HCT116 (cell line): ENCODE measurements around the gene TLR8. TPM values are rescaled to one million over a fixed set of nuclear protein-coding genes. Genes with fewer than 3 reads are reported as not detected.

Experiments
- ATAC-seq: fragments of 200-7000 bp; cut with Tn5 transposase; 2 replicates; pipeline ENCODE4 v1.9.1; 2020; ENCODE audit warnings: mild to moderate bottlenecking, moderate library complexity
- BruUV-seq: library from RNA; stranded (reverse); fragments of 400-500 nt; replicated peaks from 2 replicates; lab custom pipeline; 2021; lab: Mats Ljungman, UMichigan
- CTCF ChIA-PET: fragments of 300-600 bp; sonication (Branson Sonifier 250); formaldehyde crosslinking; loops from one replicate; lab custom pipeline; 2021; ENCODE audit warnings: antibody characterized with exemption; lab: Charles Lee
- POLR2A ChIA-PET: fragments of 300-600, 350-600 bp; sonication (Branson Sonifier 250); formaldehyde crosslinking; loops from one replicate; lab custom pipeline; 2021; ENCODE audit warnings: antibody characterized with exemption; lab: Charles Lee
- RAD21 ChIA-PET, 2 experiments: fragments of 300-600 bp; sonication (Branson Sonifier 250); formaldehyde crosslinking; loops; one replicate each; lab custom pipeline; 2023; ENCODE audit warnings: low total read pairs in 2 of 2; ENCODE audit not compliant: uncharacterized antibody in 2 of 2, unreplicated experiment in 2 of 2, low non-redundant PET in 1 of 2; lab: Charles Lee
- DNase-seq: peaks from one replicate; pipeline ENCODE4 v3.0.0-alpha.2; 2010; ENCODE audit warnings: low read depth, low spot score
- H2AFZ ChIP-seq: fragments of 200-600 bp; shearing (Covaris generic), sonication (generic); 2 replicates; pipeline ENCODE4 v1.6.1; 2017; ENCODE audit warnings: low read depth, mixed run types, mixed read lengths, antibody characterized with exemption, low read length; ENCODE audit not compliant: poor library complexity, severe bottlenecking
- H3K27ac ChIP-seq: 2 replicates; pipeline ENCODE4 v1.5.1; 2012; ENCODE audit warnings: low read depth, low read length
- H3K27me3 ChIP-seq: fragments of 200-600 bp; sonication (generic); 2 replicates; pipeline ENCODE4 v1.6.1; 2016; ENCODE audit warnings: mixed run types, low read length, mixed read lengths; ENCODE audit not compliant: insufficient read depth
- H3K36me3 ChIP-seq, 2 experiments: fragments of 200-500 bp in 1 of 2; fragments of 200-600 bp in 1 of 2; sonication (Bioruptor generic) in 1 of 2; sonication (generic) in 1 of 2; 2 replicates each; pipeline versions ENCODE4 v1.5.1 to v1.6.1; 2014 to 2016; ENCODE audit warnings: low read length in 2 of 2, inconsistent platforms in 1 of 2, mixed read lengths in 1 of 2, mixed run types in 1 of 2; ENCODE audit not compliant: insufficient read depth in 2 of 2, control insufficient read depth in 1 of 2
- H3K4me1 ChIP-seq, 2 experiments: fragments of 200-600 bp in 1 of 2; sonication (generic) in 1 of 2; 2 replicates each; pipeline versions ENCODE4 v1.5.1 to v1.6.1; 2012 to 2017; ENCODE audit warnings: low read length in 2 of 2, inconsistent platforms in 1 of 2, mild to moderate bottlenecking in 1 of 2, mixed read lengths in 1 of 2, mixed run types in 1 of 2, moderate library complexity in 1 of 2; ENCODE audit not compliant: insufficient read depth in 2 of 2, control insufficient read depth in 1 of 2
- H3K4me2 ChIP-seq: fragments of 200-600 bp; sonication (generic); 2 replicates; pipeline ENCODE4 v1.6.1; 2017; ENCODE audit warnings: mixed run types, low read length, mixed read lengths
- H3K4me3 ChIP-seq, 2 experiments: fragments of 200-600 bp in 1 of 2; sonication (generic) in 1 of 2; replicated peaks in 1 of 2; 2 replicates each; pipeline ENCODE4 v1.5.1; 2011 to 2016; ENCODE audit warnings: low read length in 2 of 2, control low read depth in 1 of 2, low read depth in 1 of 2, mild to moderate bottlenecking in 1 of 2, mixed read lengths in 1 of 2, mixed run types in 1 of 2
- H3K79me2 ChIP-seq: fragments of 200-600 bp; sonication (generic); 2 replicates; pipeline ENCODE4 v1.6.1; 2017; ENCODE audit warnings: mild to moderate bottlenecking, mixed run types, low read length, moderate library complexity, mixed read lengths; ENCODE audit not compliant: insufficient read depth
- H3K9ac ChIP-seq: fragments of 200-600 bp; sonication (generic); 2 replicates; pipeline ENCODE4 v1.6.1; 2016; ENCODE audit warnings: low read length, mixed read lengths
- H3K9me2 ChIP-seq: fragments of 200-600 bp; sonication (generic), shearing (Covaris generic); 2 replicates; pipeline ENCODE4 v1.6.1; 2017; ENCODE audit warnings: mixed run types, mild to moderate bottlenecking, moderate library complexity; ENCODE audit not compliant: insufficient read depth
- H3K9me3 ChIP-seq, 2 experiments: fragments of 200-500 bp in 1 of 2; fragments of 200-600 bp in 1 of 2; sonication (Bioruptor generic) in 1 of 2; sonication (generic) in 1 of 2; 2 replicates each; pipeline ENCODE4 v1.6.1; 2014 to 2017; ENCODE audit warnings: low read length in 2 of 2, mixed read lengths in 2 of 2, inconsistent platforms in 1 of 2, low read depth in 1 of 2, mild to moderate bottlenecking in 1 of 2, mixed run types in 1 of 2, moderate library complexity in 1 of 2; ENCODE audit not compliant: control insufficient read depth in 1 of 2, insufficient read depth in 1 of 2
- H4K20me1 ChIP-seq: fragments of 200-600 bp; sonication (generic), shearing (Covaris generic); 2 replicates; pipeline ENCODE4 v1.6.1; 2017; ENCODE audit warnings: mixed run types, mild to moderate bottlenecking, moderate library complexity; ENCODE audit not compliant: insufficient read depth
- CEBPB ChIP-seq: IDR thresholded peaks from 2 replicates; pipeline ENCODE4 v1.6.1; 2012; ENCODE audit warnings: low read depth
- EGR1 ChIP-seq: IDR thresholded peaks from 2 replicates; pipeline ENCODE4 v1.6.1; 2012; ENCODE audit warnings: low read depth
- ELF1 ChIP-seq: IDR thresholded peaks from 2 replicates; pipeline ENCODE4 v1.6.1; 2012; ENCODE audit warnings: low read depth, borderline replicate concordance
- EZH2 ChIP-seq: fragments of 200-600 bp; sonication (generic); IDR thresholded peaks from 2 replicates; pipeline ENCODE4 v1.6.1; 2017; ENCODE audit warnings: antibody characterized with exemption, mixed run types
- JUND ChIP-seq: IDR thresholded peaks from 2 replicates; pipeline ENCODE4 v1.6.1; 2012
- SIN3A ChIP-seq: IDR thresholded peaks from 2 replicates; pipeline ENCODE4 v1.6.1; 2012; ENCODE audit warnings: low read depth
- SP1 ChIP-seq: IDR thresholded peaks from 2 replicates; pipeline ENCODE4 v1.6.1; 2012; ENCODE audit warnings: low read depth
- SRF ChIP-seq: IDR thresholded peaks from 2 replicates; pipeline ENCODE4 v1.6.1; 2012; ENCODE audit warnings: low read depth
- ZBTB33 ChIP-seq: IDR thresholded peaks from 2 replicates; pipeline ENCODE4 v1.6.1; 2011; ENCODE audit warnings: mild to moderate bottlenecking, low read length, moderate library complexity; ENCODE audit not compliant: insufficient replicate concordance; ENCODE audit errors: extremely low read depth
- intact Hi-C: fragments of 100-400 bp; cut with micrococcal nuclease; formaldehyde crosslinking; loops from 2 replicates; pipeline ENCODE4 v1.10.0; 2022
- total RNA-seq: library from RNA; stranded (reverse); gene quantifications from one replicate; pipeline ENCODE4 v1.2.1, GENCODE V29; 2021; ENCODE audit not compliant: unreplicated experiment
- TF ChIP-seq, protein P1 (sequence below): IDR thresholded peaks from 2 replicates; pipeline ENCODE4 v1.6.1; 2012
- TF ChIP-seq, protein P2 (sequence below), 3 experiments: fragments of 200-600 bp in 1 of 3; sonication (generic) in 1 of 3; IDR thresholded peaks in 2 of 3; conservative IDR thresholded peaks in 1 of 3; 2 replicates each; pipeline ENCODE4 v1.5.1; 2012 to 2017; ENCODE audit warnings: low read depth in 2 of 3, low read length in 2 of 3, antibody characterized with exemption in 1 of 3, borderline replicate concordance in 1 of 3, control low read depth in 1 of 3, mild to moderate bottlenecking in 1 of 3, mixed read lengths in 1 of 3, mixed run types in 1 of 3, moderate library complexity in 1 of 3; ENCODE audit not compliant: insufficient read depth in 1 of 3

Gene TLR8
- total RNA-seq, 1 experiment from 2014 or later = not detected

DNA sequence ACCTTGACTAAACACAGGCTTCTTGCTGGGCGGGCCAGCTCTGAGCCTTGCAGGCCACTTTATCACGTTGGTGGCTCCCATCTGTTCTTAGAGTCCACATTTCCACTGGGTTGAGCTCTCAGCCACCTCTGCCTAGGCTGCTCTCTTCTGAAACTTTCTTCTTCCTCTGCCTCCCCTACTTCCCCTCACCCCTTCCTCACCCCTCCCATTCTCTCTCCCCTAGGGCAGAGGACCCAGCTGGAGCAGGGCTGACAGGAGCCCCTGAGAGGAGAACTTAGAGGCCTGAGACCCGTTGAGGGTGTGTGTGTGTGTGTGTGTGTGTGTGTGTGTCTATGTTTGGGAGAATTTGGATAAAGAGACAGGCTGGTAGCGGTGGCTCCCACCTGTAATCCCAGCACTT lies 48.6 kb downstream of the TLR8 start:
- Histone ChIP-seq H3K79me2 (no peaks in the 10 kb centered on the region), H4K20me1 (no peaks in the 10 kb centered on the region), H3K27ac (no peak overlapping the region), H3K4me3 (no peak overlapping the region), H3K9ac (no peak overlapping the region), H3K9me3 (no peaks in the 10 kb centered on the region), H3K4me2 (no peak overlapping the region), H3K4me1 (peaks cover 14 to 18% of the 10 kb centered on the region in 2 experiments), H3K9me2 (no peaks in the 10 kb centered on the region), H3K36me3 (no peaks in the 10 kb centered on the region), H2AFZ (no peak overlapping the region), H3K27me3 (no peaks in the 10 kb centered on the region)
- ChIA-PET CTCF (interaction anchor here (2.1 kb wide), 1 partner anchor 8 kb away, joined by 9 read pairs; no protein-coding TSS in a partner anchor), POLR2A (interaction anchor here (0.6 to 1.8 kb wide), 2 partner anchors 8 to 273 kb away, joined by 3 to 4 read pairs; no protein-coding TSS in a partner anchor), RAD21 (interaction anchor here in 1 of 2 experiments (0.7 kb wide), 1 partner anchor 24 kb away, joined by 3 read pairs; no protein-coding TSS in a partner anchor)
- intact Hi-C loops = loop anchor here (10.0 kb wide), 1 partner anchor 1080 kb away; no protein-coding TSS in a partner anchor
- no peak for DNase-seq
- BruUV-seq = no TSS peak
- no peak for TF ChIP-seq JUND
- no peak for TF ChIP-seq EZH2
- TF ChIP-seq SIN3A = no peak
- TF ChIP-seq, protein P1, sequence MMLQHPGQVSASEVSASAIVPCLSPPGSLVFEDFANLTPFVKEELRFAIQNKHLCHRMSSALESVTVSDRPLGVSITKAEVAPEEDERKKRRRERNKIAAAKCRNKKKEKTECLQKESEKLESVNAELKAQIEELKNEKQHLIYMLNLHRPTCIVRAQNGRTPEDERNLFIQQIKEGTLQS = no peak
- no peak for TF ChIP-seq EGR1
- TF ChIP-seq SP1 = no peak
- TF ChIP-seq SRF = no peak
- TF ChIP-seq CEBPB = no peak
- TF ChIP-seq, protein P2, sequence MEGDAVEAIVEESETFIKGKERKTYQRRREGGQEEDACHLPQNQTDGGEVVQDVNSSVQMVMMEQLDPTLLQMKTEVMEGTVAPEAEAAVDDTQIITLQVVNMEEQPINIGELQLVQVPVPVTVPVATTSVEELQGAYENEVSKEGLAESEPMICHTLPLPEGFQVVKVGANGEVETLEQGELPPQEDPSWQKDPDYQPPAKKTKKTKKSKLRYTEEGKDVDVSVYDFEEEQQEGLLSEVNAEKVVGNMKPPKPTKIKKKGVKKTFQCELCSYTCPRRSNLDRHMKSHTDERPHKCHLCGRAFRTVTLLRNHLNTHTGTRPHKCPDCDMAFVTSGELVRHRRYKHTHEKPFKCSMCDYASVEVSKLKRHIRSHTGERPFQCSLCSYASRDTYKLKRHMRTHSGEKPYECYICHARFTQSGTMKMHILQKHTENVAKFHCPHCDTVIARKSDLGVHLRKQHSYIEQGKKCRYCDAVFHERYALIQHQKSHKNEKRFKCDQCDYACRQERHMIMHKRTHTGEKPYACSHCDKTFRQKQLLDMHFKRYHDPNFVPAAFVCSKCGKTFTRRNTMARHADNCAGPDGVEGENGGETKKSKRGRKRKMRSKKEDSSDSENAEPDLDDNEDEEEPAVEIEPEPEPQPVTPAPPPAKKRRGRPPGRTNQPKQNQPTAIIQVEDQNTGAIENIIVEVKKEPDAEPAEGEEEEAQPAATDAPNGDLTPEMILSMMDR (IDR thresholded peaks at IDR 0.05 in 2 of 3, conservative IDR thresholded peaks at IDR 0.05 in 1 of 3; ENCODE audit: borderline replicate concordance in 1 of 3, insufficient read depth in 1 of 3, low read depth in 2 of 3, low read length in 2 of 3) = no peak
- no peak for TF ChIP-seq ELF1
- no peak for TF ChIP-seq ZBTB33
- no peak for ATAC-seq
